Right hindlimb (tissue), 1 donor: Measurements from ENCODE around the gene CBFA2T3.

Experiments
- DNase-seq: peaks from one replicate; pipeline ENCODE4 v3.0.0-alpha.2; 2018

Gene CBFA2T3

DNA sequence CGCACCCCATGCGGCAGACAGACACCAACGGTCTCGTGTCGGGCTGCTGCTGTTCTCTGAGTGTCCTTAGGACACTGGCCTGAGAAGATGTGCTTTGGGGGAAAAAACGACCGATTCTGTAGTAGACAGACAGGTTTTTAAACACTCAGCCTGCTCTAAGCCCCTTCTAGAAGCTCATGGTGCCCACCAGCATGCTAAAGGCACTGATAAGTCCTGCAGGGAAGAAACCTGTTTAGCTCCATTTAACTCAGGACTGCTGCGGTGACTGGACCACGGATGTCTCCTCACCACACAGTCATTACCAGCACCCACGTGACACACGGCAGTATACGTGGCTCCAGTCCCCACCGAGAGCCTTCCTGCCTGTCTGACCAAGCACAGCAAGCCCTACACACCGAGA is 146.2 kb downstream of the CBFA2T3 start:
- DNase-seq: no peak

DNA sequence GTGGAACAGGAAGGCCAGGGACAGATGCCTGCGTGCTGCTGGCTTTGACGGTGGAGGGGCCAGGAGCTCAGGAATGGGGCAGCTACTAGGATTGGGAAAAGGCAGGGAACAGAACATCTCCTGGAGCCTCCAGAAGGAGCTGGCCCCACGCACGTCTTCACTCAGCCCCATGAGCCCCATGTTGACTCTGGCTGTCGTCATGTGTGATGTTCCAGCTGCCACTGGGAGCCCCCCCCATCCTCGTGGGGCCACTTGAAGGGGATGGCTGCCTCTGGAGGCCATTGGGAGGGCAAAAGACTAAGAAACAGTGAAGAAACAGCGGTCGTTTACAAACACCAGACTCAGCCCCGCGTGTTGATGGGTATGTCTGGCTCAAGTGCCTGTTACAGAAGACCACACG is 146.7 kb downstream of the CBFA2T3 start:
- no peak for DNase-seq

DNA sequence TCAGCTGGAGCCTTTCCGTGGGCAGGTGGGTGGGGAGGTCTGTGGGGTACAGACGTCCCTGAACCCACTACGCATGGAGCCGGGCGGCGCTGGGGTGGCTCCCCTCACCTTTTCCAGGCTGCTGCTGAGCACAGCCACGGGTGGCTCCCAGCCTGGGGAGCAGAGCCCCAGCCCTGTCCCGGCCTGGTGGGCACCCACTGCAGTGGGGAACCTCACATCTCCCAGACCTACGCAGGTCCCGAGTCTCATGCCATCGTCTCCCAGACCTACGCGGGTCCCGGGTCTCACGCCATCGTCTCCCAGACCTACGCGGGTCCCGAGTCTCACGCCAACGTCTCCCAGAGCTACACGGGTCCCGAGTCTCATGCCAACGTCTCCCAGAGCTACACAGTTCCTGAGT is 148.3 kb downstream of the CBFA2T3 start:
- no peak for DNase-seq

DNA sequence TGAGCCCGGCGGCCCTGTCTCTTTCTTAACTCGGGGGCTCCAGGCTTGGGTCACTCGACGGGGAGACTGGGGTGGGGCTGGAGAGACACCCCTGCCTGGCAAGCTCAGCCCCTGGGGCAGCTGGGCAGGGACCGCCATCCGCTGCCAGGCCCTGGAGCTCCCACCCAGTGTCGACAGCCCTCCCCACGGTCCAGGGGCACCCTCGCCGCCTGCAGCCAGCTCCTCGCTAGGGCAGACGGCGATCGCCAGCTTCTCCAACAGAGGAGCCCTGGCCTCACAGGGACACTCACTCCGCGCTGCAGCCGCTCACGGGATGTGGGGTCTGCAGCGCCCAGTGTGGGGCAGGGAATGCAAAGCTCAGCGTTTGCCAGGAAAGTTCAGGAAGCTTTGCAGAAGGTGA is 149.3 kb downstream of the CBFA2T3 start:
- DNase-seq: no peak

DNA sequence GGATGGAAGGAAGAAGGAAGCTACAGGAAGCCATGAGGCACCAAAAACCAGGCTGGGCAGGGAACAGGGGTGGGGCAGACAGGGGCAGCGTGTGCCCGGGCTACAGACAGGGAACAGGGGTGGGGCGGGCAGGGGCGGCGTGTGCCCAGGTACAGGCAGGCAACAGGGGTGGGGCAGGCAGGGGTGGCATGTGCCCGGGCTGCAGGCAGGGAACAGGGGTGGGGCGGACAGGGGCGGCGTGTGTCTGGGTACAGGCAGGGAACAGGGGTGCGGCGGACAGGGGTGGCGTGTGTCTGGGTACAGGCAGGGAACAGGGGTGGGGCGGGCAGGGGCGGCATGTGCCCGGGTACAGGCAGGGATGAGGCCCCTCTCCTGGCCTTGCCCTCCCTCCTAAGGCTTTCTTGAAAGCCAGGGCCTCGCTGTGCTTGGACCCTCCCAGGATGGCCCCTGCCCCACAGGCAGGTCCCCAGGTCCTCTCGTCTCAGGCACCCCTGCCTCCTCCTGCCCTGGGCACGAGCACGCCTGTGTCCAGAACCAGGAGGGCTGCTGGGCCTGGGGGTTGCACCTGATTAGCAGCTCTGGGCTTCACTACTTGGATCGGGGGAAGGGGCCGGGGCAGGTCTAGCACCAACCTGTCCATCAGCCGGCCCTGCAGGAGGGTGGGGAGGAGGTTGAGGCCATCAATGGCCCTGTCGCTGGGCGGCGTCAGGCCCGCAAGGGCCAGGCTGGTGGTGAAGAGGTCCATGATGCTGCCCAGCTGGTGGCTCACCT is 150.8 kb downstream of the CBFA2T3 start:
- no peak for DNase-seq

DNA sequence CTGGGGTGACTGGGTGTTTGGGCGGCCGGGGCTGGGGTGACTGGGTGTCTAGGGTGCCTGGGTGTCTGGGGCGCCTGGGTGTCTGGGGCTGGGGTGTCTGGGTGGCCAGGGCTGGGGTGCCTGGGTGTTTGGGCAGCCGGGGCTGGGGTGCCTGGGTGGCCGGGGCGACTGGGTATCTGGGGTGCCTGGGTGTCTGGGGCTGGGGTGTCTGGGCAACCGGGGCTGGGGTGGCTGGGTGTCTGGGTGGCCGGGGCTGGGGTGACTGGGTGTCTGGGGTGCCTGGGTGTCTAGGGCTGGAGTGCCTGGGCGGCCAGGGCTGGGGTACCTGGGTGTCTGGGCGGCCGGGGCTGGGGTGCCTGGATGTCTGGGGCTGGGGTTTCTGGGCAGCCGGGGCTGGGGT is 151.9 kb downstream of the CBFA2T3 start:
- no peak for DNase-seq
